Activated CD4-positive, alpha-beta T cell treated with anti-CD3 and anti-CD28 coated beads for 36 hours (primary cell): Measurements from ENCODE around the gene TRPM8. TPM values are rescaled to one million over a fixed set of nuclear protein-coding genes. Genes with fewer than 3 reads are reported as not detected.

Source experiments
- ATAC-seq: fragments of 200-7000 bp; cut with Tn5 transposase; one replicate; pipeline ENCODE4 v1.10.0; 2021; ENCODE audit warnings: mild to moderate bottlenecking, moderate library complexity
- CTCF ChIA-PET: fragments of 350-600 bp; sonication (Branson Sonifier 250); formaldehyde crosslinking; loops from one replicate; lab custom pipeline; 2021; ENCODE audit warnings: antibody characterized with exemption; lab: Charles Lee
- POLR2A ChIA-PET: fragments of 350-600 bp; sonication (Branson Sonifier 250); formaldehyde crosslinking; loops from one replicate; lab custom pipeline; 2021; ENCODE audit warnings: antibody characterized with exemption, inconsistent platforms; lab: Charles Lee
- DNase-seq: peaks from one replicate; pipeline ENCODE4 v3.0.0-alpha.2; 2020
- H3K27ac Mint-ChIP-seq: one replicate; pipeline ENCODE4 v1.8.0; 2021; ENCODE audit warnings: mixed read lengths
- H3K27me3 Mint-ChIP-seq: one replicate; pipeline ENCODE4 v1.8.0; 2021; ENCODE audit warnings: mixed read lengths
- H3K36me3 Mint-ChIP-seq: one replicate; pipeline ENCODE4 v1.8.0; 2021; ENCODE audit warnings: low read depth, mixed read lengths
- H3K4me1 Mint-ChIP-seq: one replicate; pipeline ENCODE4 v1.8.0; 2021; ENCODE audit warnings: mixed read lengths
- H3K4me3 Mint-ChIP-seq: one replicate; pipeline ENCODE4 v1.8.0; 2021; ENCODE audit warnings: mild to moderate bottlenecking, moderate library complexity, mixed read lengths
- H3K9me3 Mint-ChIP-seq: one replicate; pipeline ENCODE4 v1.8.0; 2021; ENCODE audit warnings: low read depth, mixed read lengths
- intact Hi-C, 2 experiments: fragments of 100-400 bp; cut with DNase I in 1 of 2; cut with micrococcal nuclease in 1 of 2; formaldehyde crosslinking; loops; one replicate each; pipeline versions ENCODE4 v1.14.2 to v1.15.1; 2022 to 2024; cut with DNase I, micrococcal nuclease
- total RNA-seq, 2 experiments: library from RNA; stranded (reverse); gene quantifications; one replicate each; pipeline ENCODE4 v1.2.3, GENCODE V29; 2021

Gene TRPM8
- total RNA-seq, 2 experiments from 2014 or later = not detected

DNA sequence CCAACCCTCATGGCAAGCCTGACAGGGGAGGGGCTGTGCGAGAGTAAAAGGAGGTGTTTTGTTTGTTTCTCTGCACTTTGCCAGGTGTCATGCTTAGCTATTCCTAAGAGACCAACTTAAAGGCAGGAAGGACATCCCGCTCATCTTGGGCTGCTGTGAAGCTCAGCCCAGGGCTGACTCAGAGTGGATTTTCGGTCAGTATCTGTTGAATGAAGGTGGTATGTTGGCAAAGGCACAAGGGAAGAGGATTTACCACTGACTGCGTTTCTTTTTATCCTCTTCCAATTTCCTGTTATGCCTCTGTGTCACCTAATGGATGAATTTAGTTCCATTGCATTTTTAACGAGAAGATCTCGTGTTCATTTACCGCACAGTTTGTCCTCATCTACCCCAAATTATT lies 18.9 kb downstream of the TRPM8 start:
- Mint-ChIP-seq H3K4me1 (peaks cover 6% of the 10 kb centered on the region), H3K27me3 (peaks cover 45% of the 10 kb centered on the region), H3K9me3 (no peaks in the 10 kb centered on the region), H3K27ac (no peak overlapping the region), H3K36me3 (no peaks in the 10 kb centered on the region), H3K4me3 (no peak overlapping the region)
- ChIA-PET POLR2A (no interaction called here), CTCF (no interaction called here)
- ATAC-seq (no peak), DNase-seq (no peak)
- intact Hi-C loops = no loop called here

DNA sequence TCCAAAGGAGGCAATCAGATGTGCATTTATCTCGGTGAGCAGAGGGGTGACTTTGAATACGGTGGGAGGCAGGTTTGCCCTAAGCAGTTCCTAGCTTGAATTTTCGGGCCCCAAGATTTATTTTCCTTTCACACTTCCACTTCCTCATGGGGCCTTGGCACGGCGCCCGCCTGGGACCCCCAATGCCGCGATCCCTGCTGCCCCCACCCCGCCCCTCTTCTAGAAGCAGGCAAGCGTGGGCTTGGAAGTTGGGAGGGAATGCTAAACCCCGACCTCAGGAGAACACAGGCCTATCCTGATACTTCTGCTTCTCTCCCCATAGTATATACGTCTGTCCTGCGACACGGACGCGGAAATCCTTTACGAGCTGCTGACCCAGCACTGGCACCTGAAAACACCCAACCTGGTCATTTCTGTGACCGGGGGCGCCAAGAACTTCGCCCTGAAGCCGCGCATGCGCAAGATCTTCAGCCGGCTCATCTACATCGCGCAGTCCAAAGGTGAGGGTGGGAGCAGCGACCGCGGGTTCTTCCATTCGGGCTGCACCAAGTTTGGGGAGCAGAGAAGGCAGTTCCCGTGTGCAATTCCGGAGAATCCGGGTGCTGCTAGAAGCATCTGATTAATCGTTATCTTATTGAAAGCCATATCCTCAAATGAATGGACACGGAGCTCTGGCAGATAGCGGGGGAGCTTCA lies 21.6 kb downstream of the TRPM8 start:
- no peak for ATAC-seq
- Mint-ChIP-seq H3K4me3 (peak overlapping the region; percentile 33), H3K27me3 (peaks cover 39% of the 10 kb centered on the region), H3K27ac (no peak overlapping the region), H3K9me3 (peaks cover 1% of the 10 kb centered on the region), H3K4me1 (peaks cover 6% of the 10 kb centered on the region), H3K36me3 (no peaks in the 10 kb centered on the region)
- POLR2A ChIA-PET = interaction anchor here (0.6 kb wide), 1 partner anchor 63 kb away, joined by 3 read pairs; no protein-coding TSS in a partner anchor
- CTCF ChIA-PET = no interaction called here
- intact Hi-C loops = no loop called here
- peak; percentile 28 for DNase-seq

DNA sequence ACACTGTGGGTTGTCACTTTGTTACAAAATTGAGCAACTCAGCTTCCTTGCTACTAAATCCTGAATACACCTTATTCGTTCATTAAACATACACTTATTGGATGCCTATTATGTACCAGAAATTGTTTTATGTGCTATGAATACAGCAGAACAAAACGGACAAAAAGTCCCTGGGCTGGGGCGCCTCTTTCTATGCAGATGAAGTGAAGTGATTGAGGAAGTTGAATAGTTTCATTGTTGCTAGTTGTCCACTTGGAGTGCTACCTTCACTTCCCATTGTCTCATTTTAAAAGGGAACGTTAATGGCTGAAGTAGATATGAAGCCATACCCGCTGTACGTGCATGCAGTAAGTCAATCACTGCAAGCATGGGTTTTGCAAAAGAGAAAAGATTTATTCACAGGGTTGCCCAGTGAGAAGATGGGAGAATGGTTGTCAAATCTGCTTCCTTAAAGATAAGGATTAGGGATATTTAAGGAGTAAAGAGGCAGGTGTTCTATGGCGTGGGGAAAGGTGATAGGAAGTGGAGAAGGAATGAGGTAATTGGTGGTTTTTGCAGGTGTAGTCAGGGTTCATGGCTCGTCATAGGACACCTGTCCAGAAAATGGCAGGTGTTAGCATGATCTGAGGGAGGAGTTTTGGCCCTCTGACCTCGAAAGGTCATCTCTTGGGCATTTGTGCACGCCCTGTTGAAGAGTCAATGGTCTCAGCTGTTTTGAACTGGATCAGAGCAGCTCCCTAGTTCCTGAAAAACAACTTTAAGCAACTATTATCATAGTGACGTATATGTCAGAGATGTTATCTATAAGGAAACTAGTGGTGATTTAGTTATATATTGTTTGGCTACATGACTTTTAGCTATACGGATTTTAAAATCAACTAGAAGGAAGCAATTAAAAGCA lies 23.5 kb downstream of the TRPM8 start:
- Mint-ChIP-seq H3K27me3 (peaks cover 31% of the 10 kb centered on the region), H3K4me3 (no peak overlapping the region), H3K4me1 (peaks cover 6% of the 10 kb centered on the region), H3K9me3 (peaks cover 10% of the 10 kb centered on the region), H3K27ac (no peak overlapping the region), H3K36me3 (no peaks in the 10 kb centered on the region)
- ChIA-PET CTCF (interaction anchor here (0.7 to 1.0 kb wide), 2 partner anchors 13 to 18 kb away, joined by 3 read pairs; no protein-coding TSS in a partner anchor), POLR2A (no interaction called here)
- no peak for ATAC-seq
- intact Hi-C loops = no loop called here
- DNase-seq = no peak

DNA sequence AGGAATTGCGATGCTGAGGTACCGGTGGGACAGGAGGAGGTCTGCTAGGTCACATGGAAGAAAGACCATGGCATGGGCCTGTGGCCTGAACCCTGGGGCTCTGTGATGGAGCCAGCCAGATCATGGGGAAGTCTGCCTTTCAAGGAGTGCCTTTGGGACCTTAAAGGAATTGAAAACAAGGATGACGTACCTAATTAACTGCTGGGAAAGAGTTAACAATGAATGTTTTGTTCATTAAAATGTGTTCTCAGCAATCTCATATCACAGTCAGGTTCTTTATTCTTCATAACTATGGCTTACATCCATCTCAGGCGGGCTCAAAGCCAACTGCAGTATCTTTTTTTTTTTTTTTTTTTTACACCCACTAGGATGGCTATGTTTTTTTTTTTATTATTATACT lies 25.6 kb downstream of the TRPM8 start:
- intact Hi-C loops = no loop called here
- ChIA-PET POLR2A (no interaction called here), CTCF (no interaction called here)

GRCh38 chr2:233944269-233944668 lies 27.1 kb downstream of the TRPM8 start:
- POLR2A ChIA-PET = no interaction called here
- CTCF ChIA-PET = interaction anchor here (0.5 kb wide), 1 partner anchor 72 kb away, joined by 4 read pairs; no protein-coding TSS in a partner anchor
- intact Hi-C loops = no loop called here
- Mint-ChIP-seq H3K36me3 (no peaks in the 10 kb centered on the region), H3K27ac (no peak overlapping the region), H3K4me3 (no peak overlapping the region), H3K9me3 (peaks cover 10% of the 10 kb centered on the region), H3K27me3 (peaks cover 29% of the 10 kb centered on the region), H3K4me1 (peaks cover under 1% of the 10 kb centered on the region)
- DNase-seq = no peak
- ATAC-seq = no peak

More for the DNA sequence above, 25.6 kb downstream of the TRPM8 start:
- Mint-ChIP-seq H3K27ac (no peak overlapping the region), H3K9me3 (peaks cover 10% of the 10 kb centered on the region), H3K4me3 (no peak overlapping the region), H3K4me1 (peaks cover 6% of the 10 kb centered on the region), H3K36me3 (no peaks in the 10 kb centered on the region), H3K27me3 (peaks cover 33% of the 10 kb centered on the region)
- DNase-seq = no peak
- ATAC-seq = no peak

DNA sequence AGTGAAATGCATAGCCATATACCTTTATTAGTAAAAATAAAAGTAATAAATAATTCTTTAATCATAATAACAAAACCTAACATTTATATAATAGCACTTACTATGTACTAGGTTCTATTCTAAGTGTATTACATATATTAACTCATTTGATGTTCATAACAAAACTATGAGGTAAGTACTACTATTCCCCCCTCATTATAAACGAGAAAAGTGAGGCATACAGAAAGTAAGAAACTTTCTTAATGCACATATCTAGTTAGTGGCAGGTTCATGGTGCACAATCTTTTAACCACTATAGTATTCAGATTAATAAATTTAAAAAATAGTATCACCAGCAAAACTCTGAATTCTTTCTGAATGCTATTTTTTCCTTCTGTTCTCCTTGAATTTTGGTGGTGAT lies 27.5 kb downstream of the TRPM8 start:
- H3K4me3 Mint-ChIP-seq = no peak overlapping the region
- H3K4me1 Mint-ChIP-seq = no peaks in the 10 kb centered on the region
- H3K9me3 Mint-ChIP-seq = peaks cover 10% of the 10 kb centered on the region
- POLR2A ChIA-PET = no interaction called here
- ATAC-seq = no peak
- no peaks in the 10 kb centered on the region for H3K36me3 Mint-ChIP-seq
- no peak for DNase-seq
- intact Hi-C loops = no loop called here
- CTCF ChIA-PET = no interaction called here
- peaks cover 28% of the 10 kb centered on the region for H3K27me3 Mint-ChIP-seq
- no peak overlapping the region for H3K27ac Mint-ChIP-seq

DNA sequence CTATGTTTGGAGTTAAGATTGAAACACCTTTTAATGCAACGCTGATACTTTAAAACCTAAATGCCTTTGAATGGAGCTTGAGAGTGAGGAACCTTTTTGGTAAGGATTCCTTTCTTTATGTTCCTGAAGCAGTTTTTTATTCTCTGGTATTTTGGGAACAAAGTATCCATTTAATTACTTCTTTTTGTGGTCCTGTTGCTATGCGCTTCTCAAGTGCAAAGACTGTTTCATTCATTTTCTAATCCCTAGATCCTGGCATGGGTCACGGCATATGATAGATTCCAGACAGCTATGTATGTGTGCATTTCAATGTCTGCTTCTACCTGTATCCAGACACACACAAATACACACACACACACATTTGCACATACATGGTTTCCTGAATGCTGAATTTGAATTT lies 28.0 kb downstream of the TRPM8 start:
- DNase-seq (no peak), ATAC-seq (no peak)
- Mint-ChIP-seq H3K27me3 (peaks cover 26% of the 10 kb centered on the region), H3K36me3 (no peaks in the 10 kb centered on the region), H3K9me3 (peaks cover 10% of the 10 kb centered on the region), H3K4me1 (no peaks in the 10 kb centered on the region), H3K27ac (no peak overlapping the region), H3K4me3 (no peak overlapping the region)
- ChIA-PET POLR2A (no interaction called here), CTCF (no interaction called here)
- intact Hi-C loops = no loop called here

- Mint-ChIP-seq H3K9me3 (peaks cover 2% of the 10 kb centered on the region), H3K27ac (no peak overlapping the region), H3K4me3 (no peak overlapping the region), H3K27me3 (peaks cover 22% of the 10 kb centered on the region), H3K36me3 (no peaks in the 10 kb centered on the region), H3K4me1 (no peaks in the 10 kb centered on the region)
- ATAC-seq = no peak
- intact Hi-C loops = no loop called here
- DNase-seq = no peak
- ChIA-PET CTCF (interaction anchor here (1.0 kb wide), 1 partner anchor 20 kb away, joined by 4 read pairs; no protein-coding TSS in a partner anchor), POLR2A (no interaction called here)
These were observed 33.1 kb downstream of the TRPM8 start for GRCh38 chr2:233950078-233950825.

DNA sequence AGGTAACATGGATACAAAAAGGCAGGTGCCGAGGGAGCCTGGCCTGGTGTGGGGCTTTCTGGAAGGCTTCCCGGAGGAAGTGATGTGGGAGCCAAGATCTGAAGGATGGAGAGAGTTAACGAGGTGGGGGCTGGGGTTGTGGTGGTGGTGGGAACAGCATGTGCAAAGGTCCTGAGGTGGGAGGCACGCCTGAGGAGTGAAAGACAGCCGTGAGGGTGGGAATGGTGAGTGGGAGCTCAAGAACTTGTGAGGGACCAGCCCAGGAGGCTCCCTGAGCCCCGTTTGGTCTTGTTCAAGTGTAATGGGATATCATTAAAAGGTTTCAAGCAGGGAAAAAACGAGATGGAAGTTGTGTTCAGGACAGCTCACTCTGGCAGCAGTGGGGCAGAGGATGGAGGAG lies 35.2 kb downstream of the TRPM8 start:
- no peak overlapping the region for H3K4me3 Mint-ChIP-seq
- H3K36me3 Mint-ChIP-seq = no peaks in the 10 kb centered on the region
- intact Hi-C loops = no loop called here
- H3K27ac Mint-ChIP-seq = no peak overlapping the region
- ChIA-PET POLR2A (no interaction called here), CTCF (no interaction called here)
- no peak for DNase-seq
- H3K27me3 Mint-ChIP-seq = peaks cover 20% of the 10 kb centered on the region
- H3K4me1 Mint-ChIP-seq = no peaks in the 10 kb centered on the region
- H3K9me3 Mint-ChIP-seq = no peaks in the 10 kb centered on the region
- ATAC-seq = no peak

DNA sequence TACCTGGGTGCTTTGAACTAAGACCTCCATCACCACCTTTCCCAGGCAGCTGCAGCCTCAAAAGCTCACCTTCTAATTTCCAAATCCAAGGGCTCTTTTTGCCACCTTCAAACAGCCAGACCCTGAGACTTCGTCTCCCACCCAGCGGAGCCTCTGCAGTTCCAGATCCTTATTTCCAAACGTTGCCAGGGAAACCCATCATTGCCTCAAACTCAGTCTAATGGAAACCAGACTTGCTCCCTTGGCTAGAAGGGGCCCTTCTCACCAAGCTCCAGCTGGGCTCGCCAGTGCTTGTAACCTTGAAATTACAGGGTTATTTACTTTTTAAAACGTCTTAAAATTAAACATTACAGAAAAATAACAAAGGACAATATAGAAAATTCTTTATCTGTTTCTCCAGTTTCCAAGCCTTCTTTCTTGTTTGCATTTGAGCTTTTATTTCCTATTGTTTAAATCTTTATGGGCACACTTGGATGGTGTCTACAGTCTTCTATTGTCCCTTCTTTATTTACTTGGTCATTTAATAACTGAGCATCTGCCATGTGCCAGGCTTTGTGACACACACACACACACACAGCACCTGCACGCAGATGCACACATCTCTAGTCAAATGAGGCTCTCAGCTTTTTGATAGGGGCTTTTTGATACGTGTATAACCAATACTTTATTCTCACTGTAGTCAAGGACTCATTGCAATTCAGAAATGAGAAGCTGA lies 36.1 kb downstream of the TRPM8 start:
- POLR2A ChIA-PET = no interaction called here
- ATAC-seq (no peak), DNase-seq (no peak)
- CTCF ChIA-PET = interaction anchor here (1.0 kb wide), 1 partner anchor 12 kb away, joined by 3 read pairs; no protein-coding TSS in a partner anchor
- Mint-ChIP-seq H3K9me3 (no peaks in the 10 kb centered on the region), H3K27me3 (peaks cover 19% of the 10 kb centered on the region), H3K4me1 (no peaks in the 10 kb centered on the region), H3K36me3 (no peaks in the 10 kb centered on the region), H3K4me3 (no peak overlapping the region), H3K27ac (no peak overlapping the region)
- intact Hi-C loops = no loop called here

DNA sequence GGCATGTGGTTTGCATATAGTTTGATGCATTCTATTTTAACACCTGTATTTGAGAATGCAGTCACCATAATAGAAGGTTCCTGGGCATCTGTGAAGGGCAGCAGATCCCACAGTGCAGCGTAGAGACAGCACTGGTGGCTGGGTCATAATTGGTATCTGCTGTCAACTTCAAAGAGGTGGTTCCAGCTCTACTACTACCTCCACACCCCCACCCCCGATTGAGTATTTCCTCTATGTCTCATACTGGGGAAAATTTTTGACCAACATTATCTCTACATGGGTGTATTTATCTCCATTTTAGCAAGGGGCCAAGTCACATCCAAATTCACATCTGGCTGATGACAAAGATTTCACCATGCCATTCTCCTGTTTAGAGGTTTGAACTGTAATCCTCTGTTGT lies 43.0 kb downstream of the TRPM8 start:
- ATAC-seq = peak; percentile 65
- H3K4me1 Mint-ChIP-seq = no peaks in the 10 kb centered on the region
- ChIA-PET CTCF (interaction anchor here (0.6 kb wide), 1 partner anchor 67 kb away, joined by 3 read pairs; no protein-coding TSS in a partner anchor), POLR2A (no interaction called here)
- intact Hi-C loops = no loop called here
- DNase-seq = no peak
- peaks cover 5% of the 10 kb centered on the region for H3K27me3 Mint-ChIP-seq
- no peaks in the 10 kb centered on the region for H3K9me3 Mint-ChIP-seq
- no peaks in the 10 kb centered on the region for H3K36me3 Mint-ChIP-seq
- H3K27ac Mint-ChIP-seq = no peak overlapping the region
- no peak overlapping the region for H3K4me3 Mint-ChIP-seq
